Measurements from ENCODE around the gene KIF26A.

DNA sequence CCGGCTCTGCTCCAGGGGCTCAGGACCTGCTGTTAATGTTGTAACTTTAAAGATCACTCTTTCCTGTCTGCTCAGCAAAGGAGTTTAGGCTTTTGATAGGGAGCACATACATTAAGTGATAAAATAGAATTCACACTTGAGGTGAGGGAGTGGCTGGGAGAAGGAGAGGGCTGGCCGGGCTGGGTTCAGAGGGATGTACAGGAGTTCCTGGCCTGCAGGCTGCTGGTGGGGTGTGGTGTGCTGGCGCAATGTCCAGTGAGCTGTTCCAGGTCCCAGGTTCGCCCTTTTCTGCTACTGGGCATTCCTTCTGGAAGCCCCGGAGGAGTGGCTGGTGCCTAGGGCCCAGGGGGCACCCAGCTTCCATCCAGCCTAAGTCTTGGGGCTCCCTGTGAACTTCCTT, 17.8 kb downstream of the KIF26A start:
- TF ChIP-seq, protein P1, sequence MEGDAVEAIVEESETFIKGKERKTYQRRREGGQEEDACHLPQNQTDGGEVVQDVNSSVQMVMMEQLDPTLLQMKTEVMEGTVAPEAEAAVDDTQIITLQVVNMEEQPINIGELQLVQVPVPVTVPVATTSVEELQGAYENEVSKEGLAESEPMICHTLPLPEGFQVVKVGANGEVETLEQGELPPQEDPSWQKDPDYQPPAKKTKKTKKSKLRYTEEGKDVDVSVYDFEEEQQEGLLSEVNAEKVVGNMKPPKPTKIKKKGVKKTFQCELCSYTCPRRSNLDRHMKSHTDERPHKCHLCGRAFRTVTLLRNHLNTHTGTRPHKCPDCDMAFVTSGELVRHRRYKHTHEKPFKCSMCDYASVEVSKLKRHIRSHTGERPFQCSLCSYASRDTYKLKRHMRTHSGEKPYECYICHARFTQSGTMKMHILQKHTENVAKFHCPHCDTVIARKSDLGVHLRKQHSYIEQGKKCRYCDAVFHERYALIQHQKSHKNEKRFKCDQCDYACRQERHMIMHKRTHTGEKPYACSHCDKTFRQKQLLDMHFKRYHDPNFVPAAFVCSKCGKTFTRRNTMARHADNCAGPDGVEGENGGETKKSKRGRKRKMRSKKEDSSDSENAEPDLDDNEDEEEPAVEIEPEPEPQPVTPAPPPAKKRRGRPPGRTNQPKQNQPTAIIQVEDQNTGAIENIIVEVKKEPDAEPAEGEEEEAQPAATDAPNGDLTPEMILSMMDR (conservative IDR thresholded peaks at IDR 0.05): no peak
- TF ChIP-seq ZFX (IDR thresholded peaks at IDR 0.05): no peak
